Transverse colon (tissue), 4 donors: ENCODE results near the gene LMNTD2. TPM values are rescaled to one million over a fixed set of nuclear protein-coding genes. Genes with fewer than 3 reads are reported as not detected.

ENCODE experiments used
- DNase-seq: peaks from one replicate; pipeline ENCODE4 v3.0.0-alpha.2; 2019
- H3K27ac ChIP-seq, 4 donors: fragments of 200-600 bp; sonication (generic); 2 replicates each; pipeline ENCODE4 v1.5.1; 2016 to 2018; ENCODE audit warnings: inconsistent platforms in 4 of 4
- H3K27me3 ChIP-seq: fragments of 200-600 bp; sonication (generic); 2 replicates; pipeline ENCODE4 v1.5.1; 2017; ENCODE audit warnings: inconsistent platforms
- H3K36me3 ChIP-seq, 4 donors: fragments of 200-600 bp; sonication (generic); 2 replicates each; pipeline ENCODE4 v1.5.1; 2017 to 2019; ENCODE audit warnings: inconsistent platforms in 4 of 4
- H3K4me1 ChIP-seq, 4 donors: fragments of 200-600 bp; sonication (generic); 2 replicates each; pipeline ENCODE4 v1.5.1; 2017 to 2020; ENCODE audit warnings: inconsistent platforms in 4 of 4
- H3K4me3 ChIP-seq, 4 donors: fragments of 200-600 bp; sonication (generic); 1 replicate in 1 of 4; 2 replicates in 3 of 4; pipeline versions ENCODE4 v1.5.1 to v1.6.1; 2017 to 2019; ENCODE audit warnings: inconsistent platforms in 4 of 4
- H3K9me3 ChIP-seq, 2 donors: fragments of 200-600 bp; sonication (generic); 2 replicates each; pipeline ENCODE4 v1.5.1; 2017 to 2019; ENCODE audit warnings: inconsistent platforms in 2 of 2
- EP300 ChIP-seq: sonication (generic); formaldehyde crosslinking; IDR thresholded peaks from one replicate; pipeline ENCODE4 v1.6.1; 2017; ENCODE audit warnings: antibody characterized with exemption, low read depth
- POLR2A ChIP-seq: fragments of 450-650 bp; IDR thresholded peaks from one replicate; pipeline ENCODE4 v1.6.1; 2016; ENCODE audit warnings: antibody characterized with exemption, mild to moderate bottlenecking, moderate library complexity
- POLR2AphosphoS5 ChIP-seq, 3 donors: sonication (generic); formaldehyde crosslinking; IDR thresholded peaks; one replicate each; pipeline ENCODE4 v1.6.1; 2016; ENCODE audit warnings: antibody characterized with exemption in 3 of 3
- WGBS, 2 donors: methylation state at CpG; one replicate each; pipeline ENCODE4 v1.1.5; 2018; ENCODE audit warnings: low coverage in 1 of 2; 5-methylcytosine and 5-hydroxymethylcytosine counted together
- in situ Hi-C, 4 donors: fragments of 200-750 bp; cut with MboI; loops; one replicate each; pipeline versions ENCODE4 v1.15.0 to v1.15.1; 2017; ENCODE audit warnings: low sequenced_read_pairs in 3 of 4, low pct_ligation_motif_present in 1 of 4, low pct_unique_long_range_greater_than_20kb in 1 of 4
- intact Hi-C: fragments of 100-400 bp; cut with DNase I; formaldehyde crosslinking; loops from one replicate; pipeline ENCODE4 v1.15.1; 2023; ENCODE audit warnings: low total_unique reads
- total RNA-seq, 4 donors: library from RNA; depleted of rRNA; stranded (reverse); fragments of >200 nt; gene quantifications; one replicate each; pipeline ENCODE4 v1.1.0, GENCODE V29; 2016
- TF ChIP-seq, protein P1 (sequence below), 5 experiments: fragments of 200-600 bp in 3 of 5; fragments of 450-650 bp in 2 of 5; sonication (generic) in 3 of 5; IDR thresholded peaks; 1 replicate in 2 of 5; 2 replicates in 3 of 5; pipeline ENCODE4 v1.5.1; 2016 to 2017; ENCODE audit warnings: antibody characterized with exemption in 5 of 5, inconsistent platforms in 3 of 5, mild to moderate bottlenecking in 2 of 5, moderate library complexity in 1 of 5

The LMNTD2 gene
- total RNA-seq, 4 donors from 2014 or later, result 14.8 to 89.0 (median 16.6) TPM

GRCh38 chr11:508956-509355 lies 51.6 kb downstream of the LMNTD2 start:
- Histone ChIP-seq H3K9me3 (no peaks in the 10 kb centered on the region), H3K27ac (no peak overlapping the region), H3K27me3 (no peaks in the 10 kb centered on the region), H3K4me3 (no peak overlapping the region), H3K36me3 (no peaks in the 10 kb centered on the region), H3K4me1 (peaks cover 13 to 32% (median 28%) of the 10 kb centered on the region in 4 donors)
- WGBS, 2 donors, result 90 to 91% methylated on average over 4 to 5 of the region's 5 CpGs
- in situ Hi-C loops, result no loop called here
- TF ChIP-seq POLR2A, result no peak
- TF ChIP-seq EP300, result no peak
- TF ChIP-seq POLR2AphosphoS5 (IDR thresholded peaks at IDR 0.05), result no peak
- TF ChIP-seq, protein P1, sequence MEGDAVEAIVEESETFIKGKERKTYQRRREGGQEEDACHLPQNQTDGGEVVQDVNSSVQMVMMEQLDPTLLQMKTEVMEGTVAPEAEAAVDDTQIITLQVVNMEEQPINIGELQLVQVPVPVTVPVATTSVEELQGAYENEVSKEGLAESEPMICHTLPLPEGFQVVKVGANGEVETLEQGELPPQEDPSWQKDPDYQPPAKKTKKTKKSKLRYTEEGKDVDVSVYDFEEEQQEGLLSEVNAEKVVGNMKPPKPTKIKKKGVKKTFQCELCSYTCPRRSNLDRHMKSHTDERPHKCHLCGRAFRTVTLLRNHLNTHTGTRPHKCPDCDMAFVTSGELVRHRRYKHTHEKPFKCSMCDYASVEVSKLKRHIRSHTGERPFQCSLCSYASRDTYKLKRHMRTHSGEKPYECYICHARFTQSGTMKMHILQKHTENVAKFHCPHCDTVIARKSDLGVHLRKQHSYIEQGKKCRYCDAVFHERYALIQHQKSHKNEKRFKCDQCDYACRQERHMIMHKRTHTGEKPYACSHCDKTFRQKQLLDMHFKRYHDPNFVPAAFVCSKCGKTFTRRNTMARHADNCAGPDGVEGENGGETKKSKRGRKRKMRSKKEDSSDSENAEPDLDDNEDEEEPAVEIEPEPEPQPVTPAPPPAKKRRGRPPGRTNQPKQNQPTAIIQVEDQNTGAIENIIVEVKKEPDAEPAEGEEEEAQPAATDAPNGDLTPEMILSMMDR (IDR thresholded peaks at IDR 0.05), result no peak
- intact Hi-C loops, result loop anchor here (10.0 kb wide), 2 partner anchors 54 to 104 kb away; partner anchors contain the start of gene PTDSS2
- no peak for DNase-seq

- Histone ChIP-seq H3K4me1 (peaks cover 21 to 42% (median 38%) of the 10 kb centered on the region in 4 donors), H3K36me3 (no peaks in the 10 kb centered on the region), H3K27me3 (no peaks in the 10 kb centered on the region), H3K9me3 (no peaks in the 10 kb centered on the region), H3K4me3 (peak overlapping the region; percentile 52 to 86 (median 70)), H3K27ac (peak overlapping the region; percentile 94 to 100 (median 99))
- no peak for DNase-seq
- intact Hi-C loops (loop anchor here (10.0 kb wide), 2 partner anchors 53 to 103 kb away; partner anchors contain the start of gene PTDSS2), in situ Hi-C loops (no loop called here)
- 49 to 98% methylated on average over 8 to 45 of the region's 45 CpGs for WGBS, 2 donors
- TF ChIP-seq, protein P1 (IDR thresholded peaks at IDR 0.05), result no peak
- no peak for TF ChIP-seq EP300
- TF ChIP-seq POLR2AphosphoS5 (IDR thresholded peaks at IDR 0.05), result no peak
- TF ChIP-seq POLR2A, result no peak
These were observed 52.6 kb downstream of the LMNTD2 start for GRCh38 chr11:507727-508515.

GRCh38 chr11:506995-507726 lies 53.4 kb downstream of the LMNTD2 start, which contains the start of gene RNH1:
RNH1 (minus strand) TSS chr11:507242; CDS start chr11:502162, 5,080 bp downstream.
- intact Hi-C loops (loop anchor here (10.0 kb wide), 2 partner anchors 52 to 102 kb away; partner anchors contain the start of gene PTDSS2), in situ Hi-C loops (no loop called here)
- Histone ChIP-seq H3K4me1 (peaks cover 24 to 50% (median 42%) of the 10 kb centered on the region in 4 donors), H3K36me3 (no peaks in the 10 kb centered on the region), H3K27me3 (no peaks in the 10 kb centered on the region), H3K4me3 (peak within 1 kb of the TSS; percentile 52 to 87 (median 86)), H3K9me3 (no peaks in the 10 kb centered on the region), H3K27ac (peak within 1 kb of the TSS; percentile 94 to 100 (median 99))
- peak; percentile 99 for DNase-seq
- peak; percentile 68 for TF ChIP-seq POLR2A
- peak in 2 of 3 donors; percentile 77 to 83 for TF ChIP-seq POLR2AphosphoS5 (IDR thresholded peaks at IDR 0.05)
- TF ChIP-seq, protein P1 (IDR thresholded peaks at IDR 0.05), result no peak
- TF ChIP-seq EP300, result no peak
- WGBS, 2 donors, result 1% methylated on average over 34 of the region's 93 CpGs; no CpG with 5 or more reads in 1 of the 2 donors
